GM12878 (cell line): ENCODE measurements around the gene FABP7. TPM values are rescaled to one million over a fixed set of nuclear protein-coding genes. Genes with fewer than 3 reads are reported as not detected.
A peak's percentile ranks its signal among the peaks of the same experiment; 100 is the strongest.

Experiments used
- BCL11A ChIP-seq: IDR thresholded peaks from 2 replicates; pipeline ENCODE4 v1.6.1; 2011; ENCODE audit warnings: low read depth, low read length
- BRCA1 ChIP-seq: IDR thresholded peaks from 2 replicates; pipeline ENCODE4 v1.6.1; 2011; ENCODE audit warnings: low read depth, low read length, improper control_type of control experiment
- EP300 ChIP-seq, 2 experiments: fragments of 150-350 bp in 1 of 2; IDR thresholded peaks; 2 replicates each; pipeline ENCODE4 v1.6.1; 2011 to 2012; ENCODE audit warnings: low read depth in 2 of 2, low read length in 2 of 2, borderline replicate concordance in 1 of 2, improper control_type of control experiment in 1 of 2, inconsistent platforms in 1 of 2; ENCODE audit not compliant: control insufficient read depth in 1 of 2
- FOS ChIP-seq: IDR thresholded peaks from 3 replicates; pipeline ENCODE4 v1.6.1; 2011; ENCODE audit warnings: borderline replicate concordance; ENCODE audit not compliant: insufficient read length; ENCODE audit errors: extremely low read depth
- FOXM1 ChIP-seq: IDR thresholded peaks from 2 replicates; pipeline ENCODE4 v1.6.1; 2012; ENCODE audit warnings: low read depth, mild to moderate bottlenecking, inconsistent platforms, low read length, moderate library complexity
- GABPA ChIP-seq: IDR thresholded peaks from 2 replicates; pipeline ENCODE4 v1.6.1; 2014; ENCODE audit warnings: antibody characterized with exemption, low read depth, mild to moderate bottlenecking, inconsistent platforms
- IKZF2 ChIP-seq, 2 experiments: fragments of 450-650 bp; IDR thresholded peaks; 2 replicates each; pipeline ENCODE4 v1.6.1; 2017; ENCODE audit warnings: mild to moderate bottlenecking in 2 of 2, moderate library complexity in 2 of 2
- JUNB ChIP-seq: IDR thresholded peaks from 2 replicates; pipeline ENCODE4 v1.6.1; 2016; ENCODE audit warnings: antibody characterized with exemption, mild to moderate bottlenecking
- MEF2B ChIP-seq: fragments of 450-650 bp; IDR thresholded peaks from 2 replicates; pipeline ENCODE4 v1.6.1; 2018; ENCODE audit warnings: mild to moderate bottlenecking, moderate library complexity; ENCODE audit not compliant: partially characterized antibody, poor library complexity, severe bottlenecking
- MTA3 ChIP-seq: IDR thresholded peaks from 2 replicates; pipeline ENCODE4 v1.6.1; 2012; ENCODE audit warnings: low read length, inconsistent platforms, borderline replicate concordance
- NR2C1 ChIP-seq: fragments of 450-650 bp; IDR thresholded peaks from 2 replicates; pipeline ENCODE4 v1.6.1; 2017; ENCODE audit warnings: antibody characterized with exemption, mild to moderate bottlenecking, moderate library complexity
- NRF1 ChIP-seq: conservative IDR thresholded peaks from 2 replicates; pipeline ENCODE4 v1.6.1; 2011; ENCODE audit warnings: mild to moderate bottlenecking, low read depth, low read length, improper control_type of control experiment
- RAD21 ChIP-seq: IDR thresholded peaks from 2 replicates; pipeline ENCODE4 v1.6.1; 2011; ENCODE audit warnings: mild to moderate bottlenecking, low read depth, low read length, moderate library complexity; ENCODE audit not compliant: insufficient read depth
- RFX5 ChIP-seq: IDR thresholded peaks from 2 replicates; pipeline ENCODE4 v1.6.1; 2011; ENCODE audit warnings: low read depth, low read length, improper control_type of control experiment
- SMARCA5 ChIP-seq: fragments of 450-650 bp; IDR thresholded peaks from 2 replicates; pipeline ENCODE4 v1.6.1; 2017; ENCODE audit warnings: mild to moderate bottlenecking
- SUPT20H ChIP-seq: IDR thresholded peaks from 2 replicates; pipeline ENCODE4 v1.6.1; 2011; ENCODE audit warnings: low read depth, mild to moderate bottlenecking, low read length, moderate library complexity, borderline replicate concordance; ENCODE audit not compliant: control insufficient read depth
- TCF3 ChIP-seq: IDR thresholded peaks from 2 replicates; pipeline ENCODE4 v1.6.1; 2012; ENCODE audit warnings: low read depth, mild to moderate bottlenecking, low read length, borderline replicate concordance; ENCODE audit not compliant: insufficient read depth
- ZNF384 ChIP-seq: IDR thresholded peaks from 2 replicates; pipeline ENCODE4 v1.6.1; 2012; ENCODE audit warnings: low read depth, mild to moderate bottlenecking, low read length, improper control_type of control experiment, borderline replicate concordance
- polyA plus RNA-seq, 11 experiments: library from polyadenylated mRNA; depleted of rRNA in 4 of 11; unstranded in 6 of 11; stranded (reverse) in 5 of 11; fragments of >200 nt; fragmentation: Nextera tagmentation in 4 of 11; fragmentation: Illumina TruSeq in 1 of 11; extraction: Ambion mirVana in 4 of 11; extraction: Trizol in 1 of 11; gene quantifications; 1 replicate in 1 of 11; 2 replicates in 10 of 11; pipeline versions ENCODE4 v1.2.1 to v1.2.3, GENCODE V29; 2011 to 2016; ENCODE audit warnings: inconsistent platforms in 2 of 11, missing spikeins in 2 of 11, low read depth in 1 of 11
- total RNA-seq, 4 experiments: library from RNA; depleted of rRNA in 3 of 4; stranded (reverse); fragments of >200 nt in 3 of 4; fragmentation: Illumina TruSeq in 1 of 4; extraction: Trizol in 1 of 4; gene quantifications; 2 replicates each; pipeline versions ENCODE4 v1.2.1 to v1.2.3, GENCODE V29; 2013 to 2021
- TF ChIP-seq, protein P1 (sequence below): fragments of 450-650 bp; IDR thresholded peaks from 2 replicates; pipeline ENCODE4 v1.6.1; 2017; ENCODE audit warnings: mild to moderate bottlenecking
- TF ChIP-seq, protein P2 (sequence below): fragments of 150-350 bp; IDR thresholded peaks from 2 replicates; pipeline ENCODE4 v1.6.1; 2016; ENCODE audit warnings: low read depth, low read length
- TF ChIP-seq, protein P3 (sequence below): IDR thresholded peaks from 2 replicates; pipeline ENCODE4 v1.6.1; 2012; ENCODE audit warnings: improper control_type of control experiment, low read depth, low read length; ENCODE audit not compliant: insufficient replicate concordance

FABP7 gene
- total and polyA plus RNA-seq, 10 of the 15 experiments (the other 5 are each of a cell fraction or from before 2014, with no cell fraction given): not detected

DNA sequence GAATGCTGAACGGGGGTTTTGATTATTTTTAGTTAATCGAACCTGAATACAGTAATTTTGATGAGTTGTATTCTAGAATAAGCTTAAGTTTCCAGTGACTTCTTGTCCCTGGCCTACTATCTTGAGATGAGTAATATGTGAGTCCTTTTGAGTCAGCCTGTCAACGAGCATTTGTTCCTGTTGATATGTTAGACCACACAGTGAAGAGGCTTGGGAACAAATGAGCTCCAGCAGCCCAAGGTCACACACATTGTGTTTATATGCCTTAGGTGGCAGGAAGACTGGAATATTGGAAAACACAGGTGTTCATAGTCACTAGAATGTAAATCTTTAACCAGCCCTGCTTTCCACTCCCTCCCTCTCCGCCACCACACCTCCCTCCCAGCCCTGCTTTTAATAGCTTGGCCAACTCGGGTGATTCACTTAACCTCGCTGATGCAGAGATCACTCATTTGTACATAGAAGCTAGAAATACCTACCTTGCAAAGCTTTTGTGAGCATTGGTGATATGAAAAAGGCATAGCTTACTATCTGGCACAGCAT is 18.7 kb downstream of the FABP7 start (continued):
- TF ChIP-seq TCF3: no peak
- TF ChIP-seq, protein P1, sequence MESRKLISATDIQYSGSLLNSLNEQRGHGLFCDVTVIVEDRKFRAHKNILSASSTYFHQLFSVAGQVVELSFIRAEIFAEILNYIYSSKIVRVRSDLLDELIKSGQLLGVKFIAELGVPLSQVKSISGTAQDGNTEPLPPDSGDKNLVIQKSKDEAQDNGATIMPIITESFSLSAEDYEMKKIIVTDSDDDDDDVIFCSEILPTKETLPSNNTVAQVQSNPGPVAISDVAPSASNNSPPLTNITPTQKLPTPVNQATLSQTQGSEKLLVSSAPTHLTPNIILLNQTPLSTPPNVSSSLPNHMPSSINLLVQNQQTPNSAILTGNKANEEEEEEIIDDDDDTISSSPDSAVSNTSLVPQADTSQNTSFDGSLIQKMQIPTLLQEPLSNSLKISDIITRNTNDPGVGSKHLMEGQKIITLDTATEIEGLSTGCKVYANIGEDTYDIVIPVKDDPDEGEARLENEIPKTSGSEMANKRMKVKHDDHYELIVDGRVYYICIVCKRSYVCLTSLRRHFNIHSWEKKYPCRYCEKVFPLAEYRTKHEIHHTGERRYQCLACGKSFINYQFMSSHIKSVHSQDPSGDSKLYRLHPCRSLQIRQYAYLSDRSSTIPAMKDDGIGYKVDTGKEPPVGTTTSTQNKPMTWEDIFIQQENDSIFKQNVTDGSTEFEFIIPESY: no peak
- no peak for TF ChIP-seq MTA3
- peak; percentile 84 to 86 for TF ChIP-seq IKZF2 (IDR thresholded peaks at IDR 0.05)
- TF ChIP-seq FOXM1: no peak
- TF ChIP-seq, protein P2, sequence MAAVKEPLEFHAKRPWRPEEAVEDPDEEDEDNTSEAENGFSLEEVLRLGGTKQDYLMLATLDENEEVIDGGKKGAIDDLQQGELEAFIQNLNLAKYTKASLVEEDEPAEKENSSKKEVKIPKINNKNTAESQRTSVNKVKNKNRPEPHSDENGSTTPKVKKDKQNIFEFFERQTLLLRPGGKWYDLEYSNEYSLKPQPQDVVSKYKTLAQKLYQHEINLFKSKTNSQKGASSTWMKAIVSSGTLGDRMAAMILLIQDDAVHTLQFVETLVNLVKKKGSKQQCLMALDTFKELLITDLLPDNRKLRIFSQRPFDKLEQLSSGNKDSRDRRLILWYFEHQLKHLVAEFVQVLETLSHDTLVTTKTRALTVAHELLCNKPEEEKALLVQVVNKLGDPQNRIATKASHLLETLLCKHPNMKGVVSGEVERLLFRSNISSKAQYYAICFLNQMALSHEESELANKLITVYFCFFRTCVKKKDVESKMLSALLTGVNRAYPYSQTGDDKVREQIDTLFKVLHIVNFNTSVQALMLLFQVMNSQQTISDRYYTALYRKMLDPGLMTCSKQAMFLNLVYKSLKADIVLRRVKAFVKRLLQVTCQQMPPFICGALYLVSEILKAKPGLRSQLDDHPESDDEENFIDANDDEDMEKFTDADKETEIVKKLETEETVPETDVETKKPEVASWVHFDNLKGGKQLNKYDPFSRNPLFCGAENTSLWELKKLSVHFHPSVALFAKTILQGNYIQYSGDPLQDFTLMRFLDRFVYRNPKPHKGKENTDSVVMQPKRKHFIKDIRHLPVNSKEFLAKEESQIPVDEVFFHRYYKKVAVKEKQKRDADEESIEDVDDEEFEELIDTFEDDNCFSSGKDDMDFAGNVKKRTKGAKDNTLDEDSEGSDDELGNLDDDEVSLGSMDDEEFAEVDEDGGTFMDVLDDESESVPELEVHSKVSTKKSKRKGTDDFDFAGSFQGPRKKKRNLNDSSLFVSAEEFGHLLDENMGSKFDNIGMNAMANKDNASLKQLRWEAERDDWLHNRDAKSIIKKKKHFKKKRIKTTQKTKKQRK: no peak
- no peak for TF ChIP-seq NRF1
- no peak for TF ChIP-seq GABPA
- no peak for TF ChIP-seq RAD21
- 0 out of 2 replicates have a peak, but pooled peaks have one; percentile 12 for TF ChIP-seq BCL11A
- no peak for TF ChIP-seq NR2C1
- TF ChIP-seq ZNF384: no peak
- no peak for TF ChIP-seq BRCA1
- no peak for TF ChIP-seq FOS
- TF ChIP-seq, protein P3, sequence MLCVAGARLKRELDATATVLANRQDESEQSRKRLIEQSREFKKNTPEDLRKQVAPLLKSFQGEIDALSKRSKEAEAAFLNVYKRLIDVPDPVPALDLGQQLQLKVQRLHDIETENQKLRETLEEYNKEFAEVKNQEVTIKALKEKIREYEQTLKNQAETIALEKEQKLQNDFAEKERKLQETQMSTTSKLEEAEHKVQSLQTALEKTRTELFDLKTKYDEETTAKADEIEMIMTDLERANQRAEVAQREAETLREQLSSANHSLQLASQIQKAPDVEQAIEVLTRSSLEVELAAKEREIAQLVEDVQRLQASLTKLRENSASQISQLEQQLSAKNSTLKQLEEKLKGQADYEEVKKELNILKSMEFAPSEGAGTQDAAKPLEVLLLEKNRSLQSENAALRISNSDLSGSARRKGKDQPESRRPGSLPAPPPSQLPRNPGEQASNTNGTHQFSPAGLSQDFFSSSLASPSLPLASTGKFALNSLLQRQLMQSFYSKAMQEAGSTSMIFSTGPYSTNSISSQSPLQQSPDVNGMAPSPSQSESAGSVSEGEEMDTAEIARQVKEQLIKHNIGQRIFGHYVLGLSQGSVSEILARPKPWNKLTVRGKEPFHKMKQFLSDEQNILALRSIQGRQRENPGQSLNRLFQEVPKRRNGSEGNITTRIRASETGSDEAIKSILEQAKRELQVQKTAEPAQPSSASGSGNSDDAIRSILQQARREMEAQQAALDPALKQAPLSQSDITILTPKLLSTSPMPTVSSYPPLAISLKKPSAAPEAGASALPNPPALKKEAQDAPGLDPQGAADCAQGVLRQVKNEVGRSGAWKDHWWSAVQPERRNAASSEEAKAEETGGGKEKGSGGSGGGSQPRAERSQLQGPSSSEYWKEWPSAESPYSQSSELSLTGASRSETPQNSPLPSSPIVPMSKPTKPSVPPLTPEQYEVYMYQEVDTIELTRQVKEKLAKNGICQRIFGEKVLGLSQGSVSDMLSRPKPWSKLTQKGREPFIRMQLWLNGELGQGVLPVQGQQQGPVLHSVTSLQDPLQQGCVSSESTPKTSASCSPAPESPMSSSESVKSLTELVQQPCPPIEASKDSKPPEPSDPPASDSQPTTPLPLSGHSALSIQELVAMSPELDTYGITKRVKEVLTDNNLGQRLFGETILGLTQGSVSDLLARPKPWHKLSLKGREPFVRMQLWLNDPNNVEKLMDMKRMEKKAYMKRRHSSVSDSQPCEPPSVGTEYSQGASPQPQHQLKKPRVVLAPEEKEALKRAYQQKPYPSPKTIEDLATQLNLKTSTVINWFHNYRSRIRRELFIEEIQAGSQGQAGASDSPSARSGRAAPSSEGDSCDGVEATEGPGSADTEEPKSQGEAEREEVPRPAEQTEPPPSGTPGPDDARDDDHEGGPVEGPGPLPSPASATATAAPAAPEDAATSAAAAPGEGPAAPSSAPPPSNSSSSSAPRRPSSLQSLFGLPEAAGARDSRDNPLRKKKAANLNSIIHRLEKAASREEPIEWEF: no peak
- no peak for TF ChIP-seq RFX5
- TF ChIP-seq MEF2B: no peak
- TF ChIP-seq JUNB: peak; percentile 79
- peak in 1 of 2 experiments; percentile 14; a peak in 2 of 4 replicates for TF ChIP-seq EP300 (IDR thresholded peaks at IDR 0.05; ENCODE audit: borderline replicate concordance in 1 of 2, control insufficient read depth in 1 of 2, low read depth in 2 of 2, low read length in 2 of 2)
- TF ChIP-seq SMARCA5: no peak
- no peak for TF ChIP-seq SUPT20H
